Panc1 (cell line): Measurements from ENCODE around the gene MBTPS1. TPM values are rescaled to one million over a fixed set of nuclear protein-coding genes. Genes with fewer than 3 reads are reported as not detected.

ENCODE experiments used
- ATAC-seq: fragments of 200-7000 bp; cut with Tn5 transposase; 2 replicates; pipeline ENCODE4 v1.9.1; 2020; ENCODE audit warnings: mild to moderate bottlenecking, moderate library complexity
- BruUV-seq: library from RNA; stranded (reverse); fragments of 400-500 nt; replicated peaks from 2 replicates; lab custom pipeline; 2021; lab: Mats Ljungman, UMichigan
- CTCF ChIA-PET: fragments of 300-600 bp; sonication (Branson Sonifier 250); formaldehyde crosslinking; loops from one replicate; lab custom pipeline; 2022; ENCODE audit warnings: antibody characterized with exemption; lab: Charles Lee
- POLR2A ChIA-PET: fragments of 300-600 bp; sonication (Branson Sonifier 250); formaldehyde crosslinking; loops from one replicate; lab custom pipeline; 2022; ENCODE audit warnings: antibody characterized with exemption; lab: Charles Lee
- DNase-seq: peaks from one replicate; pipeline ENCODE4 v3.0.0-alpha.2; 2010; ENCODE audit warnings: low read depth, low spot score
- H3K27ac ChIP-seq: 2 replicates; pipeline ENCODE4 v1.5.1; 2011; ENCODE audit warnings: mild to moderate bottlenecking, low read length, inconsistent platforms
- H3K27me3 ChIP-seq: fragments of 200-500 bp; sonication (Bioruptor generic); 2 replicates; pipeline ENCODE4 v1.6.0; 2014; ENCODE audit warnings: low read length, inconsistent platforms; ENCODE audit not compliant: control insufficient read depth, insufficient read depth
- H3K36me3 ChIP-seq: fragments of 200-500 bp; sonication (Bioruptor generic); 2 replicates; pipeline ENCODE4 v1.5.1; 2014; ENCODE audit warnings: inconsistent platforms, mild to moderate bottlenecking, low read length, moderate library complexity; ENCODE audit not compliant: control insufficient read depth, insufficient read depth
- H3K4me1 ChIP-seq: 2 replicates; pipeline ENCODE4 v1.5.1; 2011; ENCODE audit warnings: inconsistent platforms, mild to moderate bottlenecking, low read length, moderate library complexity; ENCODE audit not compliant: control insufficient read depth, insufficient read depth
- H3K4me3 ChIP-seq, 2 experiments: 2 replicates each; pipeline ENCODE4 v1.5.1; 2011 to 2012; ENCODE audit warnings: low read depth in 2 of 2, low read length in 2 of 2, mild to moderate bottlenecking in 2 of 2, inconsistent platforms in 1 of 2, moderate library complexity in 1 of 2
- H3K9me3 ChIP-seq: fragments of 200-500 bp; sonication (Bioruptor generic); 2 replicates; pipeline ENCODE4 v1.5.1; 2014; ENCODE audit warnings: low read depth, mild to moderate bottlenecking, inconsistent platforms, low read length, moderate library complexity; ENCODE audit not compliant: control insufficient read depth, insufficient read depth
- POLR2AphosphoS5 ChIP-seq: IDR thresholded peaks from 2 replicates; pipeline ENCODE4 v1.6.1; 2012; ENCODE audit warnings: mild to moderate bottlenecking, low read depth, low read length, moderate library complexity
- SIN3A ChIP-seq: IDR thresholded peaks from 2 replicates; pipeline ENCODE4 v1.6.1; 2012; ENCODE audit warnings: low read depth, mild to moderate bottlenecking, low read length, moderate library complexity, borderline replicate concordance; ENCODE audit not compliant: insufficient read depth
- TCF7L2 ChIP-seq: IDR thresholded peaks from 2 replicates; pipeline ENCODE4 v1.6.1; 2011; ENCODE audit warnings: mild to moderate bottlenecking, low read depth, low read length, inconsistent platforms
- in situ Hi-C: cut with HindIII; loops from 2 replicates; pipeline ENCODE4 v1.10.0; 2016; ENCODE audit warnings: low sequenced_read_pairs, low pct_unique_long_range_greater_than_20kb
- intact Hi-C: fragments of 100-400 bp; cut with micrococcal nuclease; formaldehyde crosslinking; loops from one replicate; pipeline ENCODE4 v1.10.0; 2022; ENCODE audit not compliant: unreplicated experiment
- total RNA-seq: library from RNA; stranded (reverse); gene quantifications from one replicate; pipeline ENCODE4 v1.2.1, GENCODE V29; 2021; ENCODE audit not compliant: unreplicated experiment
- TF ChIP-seq, protein P1 (sequence below), 2 experiments: IDR thresholded peaks; 2 replicates each; pipeline ENCODE4 v1.6.1; 2011 to 2012; ENCODE audit warnings: low read depth in 2 of 2, control low read depth in 1 of 2, low read length in 1 of 2, mild to moderate bottlenecking in 1 of 2, moderate library complexity in 1 of 2; ENCODE audit not compliant: insufficient read depth in 1 of 2
- TF ChIP-seq, protein P2 (sequence below): fragments of 450-650 bp; IDR thresholded peaks from 2 replicates; pipeline ENCODE4 v1.5.1; 2017; ENCODE audit warnings: mild to moderate bottlenecking

Gene MBTPS1
- total RNA-seq, 1 experiment from 2014 or later = 66.8 TPM

DNA sequence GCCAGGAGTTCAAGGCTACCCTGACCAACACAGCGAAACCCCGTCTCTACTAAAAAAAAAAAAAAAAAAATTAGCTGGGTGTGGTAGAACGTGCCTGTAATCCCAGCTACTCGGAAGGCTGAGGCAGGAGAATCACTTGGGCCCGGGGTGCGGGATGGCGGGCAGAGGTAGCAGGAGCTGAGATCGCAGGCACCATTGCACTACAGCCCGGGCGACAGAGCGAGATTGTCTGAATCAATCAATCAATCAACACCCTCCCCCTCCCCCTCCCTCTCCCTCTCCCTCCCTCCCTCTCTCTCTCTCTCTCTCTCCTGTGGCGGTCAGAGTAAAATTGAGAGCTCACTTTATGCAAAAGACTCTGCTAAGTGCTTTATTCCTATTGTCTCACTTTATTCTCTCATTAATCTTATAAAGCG lies 27.1 kb upstream of the MBTPS1 start:
- H3K27me3 ChIP-seq = no peaks in the 10 kb centered on the region
- no peaks in the 10 kb centered on the region for H3K9me3 ChIP-seq
- no TSS peak for BruUV-seq
- no peak for ATAC-seq
- H3K4me3 ChIP-seq = peak overlapping the region; percentile 74 to 78
- H3K4me1 ChIP-seq = no peaks in the 10 kb centered on the region; the same call in 1 of the 2 replicates
- no peak overlapping the region for H3K27ac ChIP-seq
- TF ChIP-seq POLR2AphosphoS5 (no peak), SIN3A (no peak), TCF7L2 (no peak)
- TF ChIP-seq, protein P1, sequence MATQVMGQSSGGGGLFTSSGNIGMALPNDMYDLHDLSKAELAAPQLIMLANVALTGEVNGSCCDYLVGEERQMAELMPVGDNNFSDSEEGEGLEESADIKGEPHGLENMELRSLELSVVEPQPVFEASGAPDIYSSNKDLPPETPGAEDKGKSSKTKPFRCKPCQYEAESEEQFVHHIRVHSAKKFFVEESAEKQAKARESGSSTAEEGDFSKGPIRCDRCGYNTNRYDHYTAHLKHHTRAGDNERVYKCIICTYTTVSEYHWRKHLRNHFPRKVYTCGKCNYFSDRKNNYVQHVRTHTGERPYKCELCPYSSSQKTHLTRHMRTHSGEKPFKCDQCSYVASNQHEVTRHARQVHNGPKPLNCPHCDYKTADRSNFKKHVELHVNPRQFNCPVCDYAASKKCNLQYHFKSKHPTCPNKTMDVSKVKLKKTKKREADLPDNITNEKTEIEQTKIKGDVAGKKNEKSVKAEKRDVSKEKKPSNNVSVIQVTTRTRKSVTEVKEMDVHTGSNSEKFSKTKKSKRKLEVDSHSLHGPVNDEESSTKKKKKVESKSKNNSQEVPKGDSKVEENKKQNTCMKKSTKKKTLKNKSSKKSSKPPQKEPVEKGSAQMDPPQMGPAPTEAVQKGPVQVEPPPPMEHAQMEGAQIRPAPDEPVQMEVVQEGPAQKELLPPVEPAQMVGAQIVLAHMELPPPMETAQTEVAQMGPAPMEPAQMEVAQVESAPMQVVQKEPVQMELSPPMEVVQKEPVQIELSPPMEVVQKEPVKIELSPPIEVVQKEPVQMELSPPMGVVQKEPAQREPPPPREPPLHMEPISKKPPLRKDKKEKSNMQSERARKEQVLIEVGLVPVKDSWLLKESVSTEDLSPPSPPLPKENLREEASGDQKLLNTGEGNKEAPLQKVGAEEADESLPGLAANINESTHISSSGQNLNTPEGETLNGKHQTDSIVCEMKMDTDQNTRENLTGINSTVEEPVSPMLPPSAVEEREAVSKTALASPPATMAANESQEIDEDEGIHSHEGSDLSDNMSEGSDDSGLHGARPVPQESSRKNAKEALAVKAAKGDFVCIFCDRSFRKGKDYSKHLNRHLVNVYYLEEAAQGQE (IDR thresholded peaks at IDR 0.05; ENCODE audit: insufficient read depth in 1 of 2, low read depth in 2 of 2, low read length in 1 of 2) = no peak
- TF ChIP-seq, protein P2, sequence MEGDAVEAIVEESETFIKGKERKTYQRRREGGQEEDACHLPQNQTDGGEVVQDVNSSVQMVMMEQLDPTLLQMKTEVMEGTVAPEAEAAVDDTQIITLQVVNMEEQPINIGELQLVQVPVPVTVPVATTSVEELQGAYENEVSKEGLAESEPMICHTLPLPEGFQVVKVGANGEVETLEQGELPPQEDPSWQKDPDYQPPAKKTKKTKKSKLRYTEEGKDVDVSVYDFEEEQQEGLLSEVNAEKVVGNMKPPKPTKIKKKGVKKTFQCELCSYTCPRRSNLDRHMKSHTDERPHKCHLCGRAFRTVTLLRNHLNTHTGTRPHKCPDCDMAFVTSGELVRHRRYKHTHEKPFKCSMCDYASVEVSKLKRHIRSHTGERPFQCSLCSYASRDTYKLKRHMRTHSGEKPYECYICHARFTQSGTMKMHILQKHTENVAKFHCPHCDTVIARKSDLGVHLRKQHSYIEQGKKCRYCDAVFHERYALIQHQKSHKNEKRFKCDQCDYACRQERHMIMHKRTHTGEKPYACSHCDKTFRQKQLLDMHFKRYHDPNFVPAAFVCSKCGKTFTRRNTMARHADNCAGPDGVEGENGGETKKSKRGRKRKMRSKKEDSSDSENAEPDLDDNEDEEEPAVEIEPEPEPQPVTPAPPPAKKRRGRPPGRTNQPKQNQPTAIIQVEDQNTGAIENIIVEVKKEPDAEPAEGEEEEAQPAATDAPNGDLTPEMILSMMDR = no peak
- intact Hi-C loops (no loop called here), in situ Hi-C loops (no loop called here)
- POLR2A ChIA-PET = no interaction called here
- CTCF ChIA-PET = interaction anchor here (0.6 kb wide), 2 partner anchors 40 to 62 kb away, joined by 5 to 6 read pairs; no protein-coding TSS in a partner anchor
- peaks cover 5% of the 10 kb centered on the region; the same call in 1 of the 2 replicates for H3K36me3 ChIP-seq
- DNase-seq = no peak

DNA sequence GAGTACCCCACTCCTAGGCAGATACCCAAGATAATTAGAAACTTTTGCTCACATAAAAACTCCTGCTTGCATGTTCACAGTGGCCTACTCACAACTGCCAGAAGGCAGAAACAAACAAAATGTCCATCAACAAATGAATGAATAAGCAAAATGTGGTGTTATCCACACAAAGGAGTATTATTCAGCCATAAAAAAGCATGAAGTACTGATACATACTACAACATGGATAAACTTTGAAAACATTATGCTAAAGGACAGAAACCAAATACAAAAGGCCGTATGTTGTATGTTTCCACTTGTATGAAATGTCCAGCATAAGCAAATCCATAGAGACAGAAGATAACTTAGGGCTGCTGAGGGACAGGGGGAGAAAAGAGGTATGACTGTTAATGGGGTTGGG lies 26.3 kb upstream of the MBTPS1 start:
- DNase-seq (no peak), ATAC-seq (no peak)
- H3K9me3 ChIP-seq = no peaks in the 10 kb centered on the region
- no peak overlapping the region for H3K4me3 ChIP-seq
- peaks cover 5% of the 10 kb centered on the region; the same call in 1 of the 2 replicates for H3K36me3 ChIP-seq
- TF ChIP-seq, protein P1 (IDR thresholded peaks at IDR 0.05; ENCODE audit: insufficient read depth in 1 of 2, low read depth in 2 of 2, low read length in 1 of 2) = no peak
- TF ChIP-seq POLR2AphosphoS5 (no peak), TCF7L2 (no peak), SIN3A (no peak)
- TF ChIP-seq, protein P2 = no peak
- no peak overlapping the region for H3K27ac ChIP-seq
- CTCF ChIA-PET = no interaction called here
- H3K4me1 ChIP-seq = no peaks in the 10 kb centered on the region; the same call in 1 of the 2 replicates
- in situ Hi-C loops (no loop called here), intact Hi-C loops (no loop called here)
- no peaks in the 10 kb centered on the region for H3K27me3 ChIP-seq
- TSS peak; percentile 72 for BruUV-seq
- POLR2A ChIA-PET = no interaction called here
